ENCODE results near the gene NCOA6. TPM values are rescaled to one million over a fixed set of nuclear protein-coding genes. Genes with fewer than 3 reads are reported as not detected.

The NCOA6 gene
- total RNA-seq, 4 donors from 2014 or later: 15.8 to 25.9 (median 20.3) TPM

DNA sequence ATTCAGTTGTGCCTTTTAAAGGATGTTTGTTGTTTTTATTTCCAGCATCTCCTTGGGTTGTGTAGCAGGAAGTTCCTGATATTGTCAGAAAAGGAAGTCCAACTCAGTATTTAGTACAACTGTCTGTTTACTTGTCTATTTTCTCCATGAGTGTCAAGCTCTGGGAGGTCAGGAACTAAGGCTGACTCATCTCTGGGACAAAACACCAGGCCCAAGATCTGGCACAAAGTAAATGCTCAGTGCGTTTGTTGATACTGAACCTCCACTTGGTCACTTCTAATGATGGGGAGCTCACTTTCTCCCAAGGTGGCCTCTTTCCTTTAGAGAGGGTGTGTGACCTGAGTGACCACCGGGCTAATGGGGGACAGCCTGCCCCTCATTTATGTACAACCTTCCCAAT lies 136.0 kb downstream of the NCOA6 start:
- ATAC-seq (ENCODE audit: low FRiP score) (no peak), DNase-seq (ENCODE audit: low spot score) (no peak)
- TF ChIP-seq, protein P1, sequence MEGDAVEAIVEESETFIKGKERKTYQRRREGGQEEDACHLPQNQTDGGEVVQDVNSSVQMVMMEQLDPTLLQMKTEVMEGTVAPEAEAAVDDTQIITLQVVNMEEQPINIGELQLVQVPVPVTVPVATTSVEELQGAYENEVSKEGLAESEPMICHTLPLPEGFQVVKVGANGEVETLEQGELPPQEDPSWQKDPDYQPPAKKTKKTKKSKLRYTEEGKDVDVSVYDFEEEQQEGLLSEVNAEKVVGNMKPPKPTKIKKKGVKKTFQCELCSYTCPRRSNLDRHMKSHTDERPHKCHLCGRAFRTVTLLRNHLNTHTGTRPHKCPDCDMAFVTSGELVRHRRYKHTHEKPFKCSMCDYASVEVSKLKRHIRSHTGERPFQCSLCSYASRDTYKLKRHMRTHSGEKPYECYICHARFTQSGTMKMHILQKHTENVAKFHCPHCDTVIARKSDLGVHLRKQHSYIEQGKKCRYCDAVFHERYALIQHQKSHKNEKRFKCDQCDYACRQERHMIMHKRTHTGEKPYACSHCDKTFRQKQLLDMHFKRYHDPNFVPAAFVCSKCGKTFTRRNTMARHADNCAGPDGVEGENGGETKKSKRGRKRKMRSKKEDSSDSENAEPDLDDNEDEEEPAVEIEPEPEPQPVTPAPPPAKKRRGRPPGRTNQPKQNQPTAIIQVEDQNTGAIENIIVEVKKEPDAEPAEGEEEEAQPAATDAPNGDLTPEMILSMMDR (IDR thresholded peaks at IDR 0.05): no peak

DNA sequence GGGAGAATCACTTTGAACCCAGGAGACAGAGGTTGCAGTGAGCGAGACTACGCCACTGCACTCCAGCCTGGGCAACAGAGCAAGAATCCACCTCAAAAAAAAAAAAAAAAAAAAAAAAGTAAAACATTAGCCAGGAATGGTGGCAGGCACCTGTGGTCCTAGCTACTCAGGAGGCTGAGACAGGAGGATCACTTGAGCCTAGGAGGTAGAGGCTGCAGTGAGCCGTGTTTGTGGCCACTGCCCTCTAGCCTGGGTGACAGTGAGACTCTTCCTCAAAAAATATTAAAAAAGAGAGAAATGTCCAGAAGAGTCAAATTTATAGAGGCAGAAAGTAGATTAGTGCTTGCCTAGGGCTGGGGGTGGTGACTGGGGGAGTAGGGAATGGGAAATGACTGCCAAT lies 141.8 kb downstream of the NCOA6 start:
- ATAC-seq (ENCODE audit: low FRiP score) (no peak), DNase-seq (ENCODE audit: low spot score) (no peak)
- TF ChIP-seq, protein P1 (IDR thresholded peaks at IDR 0.05): no peak

DNA sequence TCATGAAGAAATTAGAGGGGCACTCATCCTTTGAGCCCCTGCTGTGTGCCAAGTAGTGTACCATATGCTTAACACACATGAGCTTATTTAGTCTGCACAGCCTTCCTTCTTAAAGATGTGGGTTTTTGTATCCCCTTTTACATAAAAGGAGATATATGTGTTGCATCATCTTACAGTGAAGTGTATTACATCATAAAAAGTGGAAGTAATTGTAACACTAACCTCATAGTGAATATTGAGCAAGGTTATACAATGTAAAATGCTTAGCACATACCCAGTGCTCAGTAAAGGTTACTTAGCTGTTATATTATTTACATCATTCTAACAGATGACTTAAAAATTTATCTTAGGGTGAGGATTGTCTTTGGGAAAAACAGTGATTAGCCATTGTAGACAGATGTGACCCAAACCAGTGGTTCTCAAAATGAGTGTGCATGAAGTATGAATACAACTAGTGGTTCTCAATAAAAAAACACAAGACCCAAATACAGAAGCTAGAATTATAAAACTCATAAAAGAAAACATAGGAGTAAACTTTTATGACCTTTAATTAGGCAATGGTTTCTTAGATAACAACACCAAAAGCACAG lies 144.8 kb downstream of the NCOA6 start:
- DNase-seq (ENCODE audit: low spot score) (no peak), ATAC-seq (ENCODE audit: low FRiP score) (no peak)
- TF ChIP-seq, protein P1 (IDR thresholded peaks at IDR 0.05): no peak

DNA sequence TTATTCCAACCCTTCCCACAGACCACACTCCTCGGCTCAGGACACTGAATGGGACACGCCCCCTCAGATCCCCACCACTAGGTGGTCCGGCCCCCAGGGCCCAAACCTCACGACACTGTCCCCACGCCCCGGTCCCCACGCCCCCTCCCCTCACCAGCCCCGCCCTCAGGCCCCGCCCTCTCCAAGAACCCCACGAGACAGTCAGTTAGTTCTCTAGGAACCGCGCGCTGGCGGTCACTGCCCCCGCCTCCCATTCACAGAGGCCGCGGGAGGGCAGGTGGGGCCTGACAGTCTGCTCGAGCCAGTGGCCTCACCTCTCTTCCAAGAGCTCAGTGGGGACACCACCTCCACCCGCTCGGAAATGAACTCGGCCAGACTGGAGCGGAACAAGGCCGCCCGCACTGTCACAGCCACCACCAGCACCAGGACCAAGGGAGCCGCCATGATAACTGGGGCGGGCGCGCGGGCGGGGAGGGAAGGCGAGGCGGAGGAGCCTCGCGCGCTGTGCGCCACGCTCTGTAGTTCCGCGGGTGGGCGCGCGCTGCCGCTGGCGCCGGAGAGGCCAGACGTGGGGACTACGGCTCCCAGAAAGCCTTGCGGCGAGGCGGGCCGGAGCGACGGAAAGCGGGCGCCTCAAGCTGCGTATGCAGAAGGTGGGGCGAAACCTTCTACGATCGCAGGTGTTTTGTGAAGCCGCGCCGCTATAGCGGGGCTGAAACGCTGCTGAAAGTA lies 148.6 kb downstream of the NCOA6 start, which contains the start of gene PIGU:
PIGU (minus strand) TSS at position 451 of the 732 bp plus-strand sequence; CDS start at position 444, 7 bp downstream.
- ATAC-seq (ENCODE audit: low FRiP score) (peak; percentile 100), DNase-seq (ENCODE audit: low spot score) (peak; percentile 69)
- TF ChIP-seq, protein P1 (IDR thresholded peaks at IDR 0.05): no peak

DNA sequence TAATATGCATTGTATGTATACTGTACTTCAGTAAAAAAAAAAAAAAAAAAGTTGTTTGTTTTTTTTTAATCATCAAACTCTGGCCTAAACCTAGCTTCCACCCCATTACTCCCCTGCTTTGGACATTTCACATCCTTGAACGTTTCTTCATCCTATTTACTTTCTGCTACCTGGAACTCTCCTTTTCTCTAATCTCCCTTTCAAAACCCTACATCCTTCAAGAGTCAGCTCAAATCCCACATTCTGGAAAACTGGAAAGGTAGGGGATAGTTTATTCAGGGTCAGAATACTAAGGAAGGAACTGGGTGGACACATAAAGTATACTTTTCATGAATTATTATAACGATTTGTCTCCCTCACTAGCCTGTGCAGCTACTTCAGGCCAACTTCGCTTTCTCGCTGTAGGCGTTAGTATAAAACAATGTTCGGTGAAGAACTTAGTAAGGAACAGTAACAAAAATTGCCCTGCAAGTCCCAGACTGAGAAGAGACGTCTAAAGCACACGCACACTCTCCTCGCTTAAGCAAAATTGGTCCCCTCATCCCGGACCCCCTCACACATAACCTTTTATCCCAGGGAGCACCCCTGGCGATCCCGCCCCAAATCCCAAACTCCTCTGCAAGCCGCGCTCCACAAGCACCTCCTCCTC lies 149.3 kb downstream of the NCOA6 start:
- DNase-seq (ENCODE audit: low spot score) (no peak), ATAC-seq (ENCODE audit: low FRiP score) (no peak)
- TF ChIP-seq, protein P1 (IDR thresholded peaks at IDR 0.05): no peak

DNA sequence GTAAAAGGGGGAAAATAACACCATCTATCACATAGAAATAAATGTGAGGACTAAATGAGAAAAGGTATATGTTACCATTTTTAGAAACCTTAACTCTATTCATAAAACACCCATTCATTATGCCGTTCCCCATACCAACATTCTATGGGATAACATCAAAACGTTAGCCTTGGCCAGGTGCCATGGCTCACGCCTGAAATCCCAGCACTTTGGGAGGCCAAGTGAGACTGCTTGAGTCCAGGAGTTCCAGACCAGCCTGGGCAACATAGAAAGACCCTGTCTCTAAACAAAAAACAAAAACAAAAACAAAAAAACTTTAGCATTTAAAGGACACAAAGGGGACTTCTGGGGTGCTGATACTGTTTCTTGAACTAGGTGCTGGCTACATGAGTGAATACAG lies 149.9 kb downstream of the NCOA6 start:
- ATAC-seq (ENCODE audit: low FRiP score) (no peak), DNase-seq (ENCODE audit: low spot score) (no peak)
- TF ChIP-seq, protein P1 (IDR thresholded peaks at IDR 0.05): no peak

Data from omental fat pad (tissue), 4 donors.